ENCODE measurements around the gene KIT.

DNA sequence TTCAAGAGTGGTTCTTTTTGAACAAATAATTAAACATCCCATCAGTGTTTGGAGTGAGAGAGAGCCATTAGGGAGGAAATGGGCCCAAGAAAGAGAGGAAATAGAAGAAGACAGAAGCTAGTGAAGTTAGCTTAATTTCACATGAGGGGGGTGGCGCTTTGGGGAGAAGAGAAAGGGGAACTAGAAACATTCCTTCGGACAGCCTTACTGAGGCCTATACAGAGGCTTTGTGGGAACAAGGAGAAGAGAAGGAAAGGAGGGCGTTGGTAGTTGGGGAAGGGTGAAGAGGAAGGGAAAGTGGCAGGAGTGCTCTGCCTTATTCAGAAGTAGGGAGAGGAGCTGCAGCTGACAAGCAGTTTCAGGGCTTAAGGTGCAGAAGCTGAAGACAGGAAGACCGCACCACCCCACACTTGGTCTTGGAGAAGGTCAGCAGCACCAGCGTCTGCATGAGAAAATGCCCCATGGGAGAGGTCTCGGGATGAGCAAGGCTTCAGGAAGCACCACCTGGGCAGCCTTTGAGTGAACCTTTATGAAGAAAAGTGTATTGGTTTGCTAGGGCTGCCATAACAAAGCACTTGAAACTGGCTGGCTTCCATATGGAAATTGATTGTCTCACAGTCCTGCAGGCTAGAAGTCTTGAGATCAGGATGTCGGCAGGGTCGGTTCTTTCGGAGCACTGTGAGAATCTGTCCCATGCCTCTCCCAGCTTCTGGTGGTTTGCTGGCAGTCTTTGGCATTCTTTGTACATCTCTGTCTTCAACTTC is 85.1 kb downstream of the KIT start:
- TF ChIP-seq CTCF (IDR thresholded peaks at IDR 0.05; ENCODE audit: low read length) (no peak), EZH2 (IDR thresholded peaks at IDR 0.05; ENCODE audit: borderline replicate concordance, low read length) (no peak)

Data from OCI-LY1 (cell line).